Right lobe of liver (tissue), 6 donors: ENCODE measurements around the gene POLE. TPM values are rescaled to one million over a fixed set of nuclear protein-coding genes. Genes with fewer than 3 reads are reported as not detected.
A peak's percentile ranks its signal among the peaks of the same experiment; 100 is the strongest.

Experiments used
- ATAC-seq, 4 donors: fragments of 200-7000 bp; cut with Tn5 transposase; one replicate each; pipeline ENCODE4 v1.9.1; 2020; ENCODE audit warnings: mild to moderate bottlenecking in 4 of 4, moderate library complexity in 4 of 4
- DNase-seq, 3 donors: peaks; one replicate each; pipeline ENCODE4 v3.0.0-alpha.2; 2020
- H3K27ac ChIP-seq, 3 donors: fragments of 200-600 bp; one replicate each; pipeline ENCODE4 v1.8.0; 2022
- H3K27me3 ChIP-seq, 2 donors: fragments of 200-600 bp; one replicate each; pipeline ENCODE4 v1.8.0; 2022
- H3K36me3 ChIP-seq, 4 donors: fragments of 200-600 bp; sonication (generic) in 1 of 4; one replicate each; pipeline versions ENCODE4 v1.5.1 to v1.8.0; 2017 to 2022; ENCODE audit warnings: control low read depth in 1 of 4
- H3K4me1 ChIP-seq, 4 donors: fragments of 200-600 bp; sonication (generic) in 1 of 4; one replicate each; pipeline versions ENCODE4 v1.5.1 to v1.8.0; 2017 to 2022; ENCODE audit warnings: control low read depth in 1 of 4
- H3K4me3 ChIP-seq, 3 donors: fragments of 200-600 bp; one replicate each; pipeline ENCODE4 v1.8.0; 2022
- H3K9me3 ChIP-seq, 4 donors: fragments of 200-600 bp; sonication (generic) in 1 of 4; one replicate each; pipeline versions ENCODE4 v1.5.1 to v1.8.0; 2017 to 2022; ENCODE audit warnings: control low read depth in 1 of 4
- CTCF ChIP-seq, 4 donors: fragments of 200-600 bp in 3 of 4; fragments of 450-650 bp in 1 of 4; IDR thresholded peaks; one replicate each; pipeline versions ENCODE4 v1.5.1 to v1.8.0; 2016 to 2022; ENCODE audit warnings: antibody characterized with exemption in 4 of 4, mild to moderate bottlenecking in 2 of 4
- POLR2A ChIP-seq: fragments of 450-650 bp; IDR thresholded peaks from one replicate; pipeline ENCODE4 v1.6.1; 2017; ENCODE audit warnings: antibody characterized with exemption, mild to moderate bottlenecking
- WGBS: methylation state at CpG from one replicate; pipeline ENCODE4 v1.1.6; 2018; ENCODE audit warnings: low coverage, low lambda C conversion rate; ENCODE audit not compliant: insufficient coverage; ENCODE audit errors: missing lambda C conversion rate; 5-methylcytosine and 5-hydroxymethylcytosine counted together
- intact Hi-C, 2 donors: fragments of 100-400 bp; cut with DNase I; formaldehyde crosslinking; loops; one replicate each; pipeline versions ENCODE4 v1.11.2 to v1.14.1; 2022
- total RNA-seq, 6 experiments: library from RNA; depleted of rRNA in 2 of 6; stranded (reverse); fragments of >200 nt in 2 of 6; fragmentation: NEBNext Ultra II Directional in 3 of 6; extraction: Animal tissue kit (Norgen Biotek cat#: 25700) in 3 of 6; gene quantifications; one replicate each; pipeline versions ENCODE4 v1.1.0 to v1.2.4, GENCODE V29; 2016 to 2023
- donor health status: DM: no; HTN: yes; CAD: no.
- donor health status: DM: no; HTN: no; CAD: no.
- donor health status: DM: no; HTN: no; CAD: no.
- donor health status: DM: no; HTN: yes; CAD: no.
- donor health status: DM: no; HTN: yes; CAD: no.

The POLE gene
- total RNA-seq, 6 experiments from 2014 or later: 13.6 to 34.0 (median 22.7) TPM

GRCh38 chr12:132675757-132676432 is 11.2 kb downstream of the POLE start:
- Histone ChIP-seq H3K27ac (no peak overlapping the region), H3K36me3 (peaks cover 0 to 28% (median 10%) of the 10 kb centered on the region in 4 donors), H3K9me3 (no peaks in the 10 kb centered on the region), H3K27me3 (no peaks in the 10 kb centered on the region), H3K4me3 (no peak overlapping the region), H3K4me1 (peaks cover 0 to 20% (median 10%) of the 10 kb centered on the region in 4 donors)
- WGBS: 89% methylated on average over 7 of the region's 14 CpGs
- DNase-seq (no peak), ATAC-seq (no peak)
- intact Hi-C loops: no loop called here
- TF ChIP-seq POLR2A: no peak
- TF ChIP-seq CTCF (IDR thresholded peaks at IDR 0.05): no peak

GRCh38 chr12:132674561-132674960 is 12.6 kb downstream of the POLE start:
- Histone ChIP-seq H3K36me3 (peaks cover 0 to 28% (median 10%) of the 10 kb centered on the region in 4 donors), H3K4me1 (peaks cover 0 to 20% (median 10%) of the 10 kb centered on the region in 4 donors), H3K4me3 (no peak overlapping the region), H3K27ac (no peak overlapping the region), H3K27me3 (no peaks in the 10 kb centered on the region), H3K9me3 (no peaks in the 10 kb centered on the region)
- TF ChIP-seq CTCF (IDR thresholded peaks at IDR 0.05) (no peak), POLR2A (no peak)
- WGBS: 89% methylated on average over 2 of the region's 5 CpGs
- no peak for ATAC-seq
- intact Hi-C loops: no loop called here
- DNase-seq: peak in 1 of 3 donors; percentile 14

GRCh38 chr12:132673288-132674179 is 13.6 kb downstream of the POLE start:
- peak in 1 of 4 donors; percentile 2 for ATAC-seq
- Histone ChIP-seq H3K36me3 (peaks cover 0 to 27% (median 12%) of the 10 kb centered on the region in 4 donors), H3K27ac (peak overlapping the region in 2 of 3 donors; percentile 58 to 82), H3K9me3 (no peaks in the 10 kb centered on the region), H3K4me1 (peaks cover 0 to 20% (median 10%) of the 10 kb centered on the region in 4 donors), H3K4me3 (no peak overlapping the region), H3K27me3 (no peaks in the 10 kb centered on the region)
- DNase-seq: peak in 1 of 3 donors; percentile 21
- intact Hi-C loops: no loop called here
- 89% methylated on average over 7 of the region's 27 CpGs for WGBS
- no peak for TF ChIP-seq CTCF (IDR thresholded peaks at IDR 0.05)
- TF ChIP-seq POLR2A: no peak

- 12% methylated on average over 3 of the region's 12 CpGs for WGBS
- Histone ChIP-seq H3K36me3 (peaks cover 0 to 34% (median 13%) of the 10 kb centered on the region in 4 donors), H3K9me3 (no peaks in the 10 kb centered on the region), H3K27me3 (no peaks in the 10 kb centered on the region), H3K4me1 (peaks cover 0 to 20% (median 10%) of the 10 kb centered on the region in 4 donors), H3K27ac (peak overlapping the region in 2 of 3 donors; percentile 58 to 82), H3K4me3 (no peak overlapping the region)
- intact Hi-C loops: no loop called here
- TF ChIP-seq POLR2A (no peak), CTCF (IDR thresholded peaks at IDR 0.05) (no peak)
- ATAC-seq: peak; percentile 83 to 91 (median 88)
- peak; percentile 50 to 89 (median 87) for DNase-seq
Measured at GRCh38 chr12:132672678-132673077, 14.5 kb downstream of the POLE start.
